ENCODE results near the gene NCOA7.

NCOA7 gene

GRCh38 chr6:125790358-125791150 is at the start of gene NCOA7:
Gene NCOA7, plus strand, starts transcription at chr6:125790960. Its CDS starts 24,395 bp downstream, at chr6:125815355.
- DNase-seq (ENCODE audit: extremely low read depth, insufficient read length), result peak; percentile 89

GRCh38 chr6:125741336-125741735 is 49.4 kb upstream of the NCOA7 start:
- no peaks in the 10 kb centered on the region for H3K27me3 ChIP-seq (replicated peaks; ENCODE audit: control insufficient read depth, insufficient read depth, low read length)
- no peak overlapping the region for H3K4me3 ChIP-seq (replicated peaks; ENCODE audit: low read depth, low read length)
- H3K36me3 ChIP-seq (ENCODE audit: control insufficient read depth, insufficient read depth, low read length), result no peaks in the 10 kb centered on the region
- no peak for DNase-seq (ENCODE audit: extremely low read depth, insufficient read length)
- TF ChIP-seq, protein P1, sequence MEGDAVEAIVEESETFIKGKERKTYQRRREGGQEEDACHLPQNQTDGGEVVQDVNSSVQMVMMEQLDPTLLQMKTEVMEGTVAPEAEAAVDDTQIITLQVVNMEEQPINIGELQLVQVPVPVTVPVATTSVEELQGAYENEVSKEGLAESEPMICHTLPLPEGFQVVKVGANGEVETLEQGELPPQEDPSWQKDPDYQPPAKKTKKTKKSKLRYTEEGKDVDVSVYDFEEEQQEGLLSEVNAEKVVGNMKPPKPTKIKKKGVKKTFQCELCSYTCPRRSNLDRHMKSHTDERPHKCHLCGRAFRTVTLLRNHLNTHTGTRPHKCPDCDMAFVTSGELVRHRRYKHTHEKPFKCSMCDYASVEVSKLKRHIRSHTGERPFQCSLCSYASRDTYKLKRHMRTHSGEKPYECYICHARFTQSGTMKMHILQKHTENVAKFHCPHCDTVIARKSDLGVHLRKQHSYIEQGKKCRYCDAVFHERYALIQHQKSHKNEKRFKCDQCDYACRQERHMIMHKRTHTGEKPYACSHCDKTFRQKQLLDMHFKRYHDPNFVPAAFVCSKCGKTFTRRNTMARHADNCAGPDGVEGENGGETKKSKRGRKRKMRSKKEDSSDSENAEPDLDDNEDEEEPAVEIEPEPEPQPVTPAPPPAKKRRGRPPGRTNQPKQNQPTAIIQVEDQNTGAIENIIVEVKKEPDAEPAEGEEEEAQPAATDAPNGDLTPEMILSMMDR (IDR thresholded peaks at IDR 0.05; ENCODE audit: insufficient read depth, low read length, poor library complexity, severe bottlenecking), result no peak

More at GRCh38 chr6:125790358-125791150, at the start of gene NCOA7:
- TF ChIP-seq, protein P1 (IDR thresholded peaks at IDR 0.05; ENCODE audit: insufficient read depth, low read length, poor library complexity, severe bottlenecking), result no peak
- Histone ChIP-seq H3K4me3 (replicated peaks; ENCODE audit: low read depth, low read length) (peak within 1 kb of the TSS; percentile 83), H3K27me3 (replicated peaks; ENCODE audit: control insufficient read depth, insufficient read depth, low read length) (no peaks in the 10 kb centered on the region), H3K36me3 (ENCODE audit: control insufficient read depth, insufficient read depth, low read length) (no peaks in the 10 kb centered on the region)

- no peak for DNase-seq (ENCODE audit: extremely low read depth, insufficient read length)
- TF ChIP-seq, protein P1 (IDR thresholded peaks at IDR 0.05; ENCODE audit: insufficient read depth, low read length, poor library complexity, severe bottlenecking), result no peak
- no peaks in the 10 kb centered on the region for H3K36me3 ChIP-seq (ENCODE audit: control insufficient read depth, insufficient read depth, low read length)
- no peak overlapping the region for H3K4me3 ChIP-seq (replicated peaks; ENCODE audit: low read depth, low read length)
- peaks cover 1% of the 10 kb centered on the region; the same call in 1 of the 2 replicates for H3K27me3 ChIP-seq (replicated peaks; ENCODE audit: control insufficient read depth, insufficient read depth, low read length)
Measured at GRCh38 chr6:125742024-125742423, 48.7 kb upstream of the NCOA7 start.

- Histone ChIP-seq H3K27me3 (replicated peaks; ENCODE audit: control insufficient read depth, insufficient read depth, low read length) (peaks cover 1% of the 10 kb centered on the region; the same call in 1 of the 2 replicates), H3K36me3 (ENCODE audit: control insufficient read depth, insufficient read depth, low read length) (no peaks in the 10 kb centered on the region), H3K4me3 (replicated peaks; ENCODE audit: low read depth, low read length) (no peak overlapping the region)
- DNase-seq (ENCODE audit: extremely low read depth, insufficient read length), result no peak
- TF ChIP-seq, protein P1 (IDR thresholded peaks at IDR 0.05; ENCODE audit: insufficient read depth, low read length, poor library complexity, severe bottlenecking), result no peak
Measured at GRCh38 chr6:125742464-125743120, 48.2 kb upstream of the NCOA7 start.

DNA sequence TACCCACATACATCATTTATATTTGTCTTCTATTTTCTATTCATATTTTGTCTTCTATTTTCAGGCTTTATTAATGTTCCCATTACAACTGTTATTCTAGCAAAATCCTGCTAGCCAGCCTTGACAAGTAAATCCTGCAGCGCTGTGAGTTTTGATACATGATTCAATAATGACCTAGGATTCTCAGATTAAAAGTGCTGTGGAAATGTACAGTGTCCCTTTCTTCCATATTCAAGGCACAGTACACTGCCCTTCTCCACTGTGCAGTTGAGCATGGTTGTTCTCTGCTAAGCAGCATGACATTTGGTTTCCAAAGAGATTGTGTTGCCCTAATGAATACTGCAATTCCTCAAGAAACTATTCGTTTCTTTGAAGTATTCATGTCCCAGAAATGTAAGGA is 47.2 kb upstream of the NCOA7 start:
- Histone ChIP-seq H3K36me3 (ENCODE audit: control insufficient read depth, insufficient read depth, low read length) (no peaks in the 10 kb centered on the region), H3K4me3 (replicated peaks; ENCODE audit: low read depth, low read length) (no peak overlapping the region), H3K27me3 (replicated peaks; ENCODE audit: control insufficient read depth, insufficient read depth, low read length) (peaks cover 1% of the 10 kb centered on the region; the same call in 1 of the 2 replicates)
- no peak for DNase-seq (ENCODE audit: extremely low read depth, insufficient read length)
- TF ChIP-seq, protein P1 (IDR thresholded peaks at IDR 0.05; ENCODE audit: insufficient read depth, low read length, poor library complexity, severe bottlenecking), result no peak
